ENCODE results near the gene ARVCF.
A peak's percentile ranks its signal among the peaks of the same experiment; 100 is the strongest.

ARVCF gene

DNA sequence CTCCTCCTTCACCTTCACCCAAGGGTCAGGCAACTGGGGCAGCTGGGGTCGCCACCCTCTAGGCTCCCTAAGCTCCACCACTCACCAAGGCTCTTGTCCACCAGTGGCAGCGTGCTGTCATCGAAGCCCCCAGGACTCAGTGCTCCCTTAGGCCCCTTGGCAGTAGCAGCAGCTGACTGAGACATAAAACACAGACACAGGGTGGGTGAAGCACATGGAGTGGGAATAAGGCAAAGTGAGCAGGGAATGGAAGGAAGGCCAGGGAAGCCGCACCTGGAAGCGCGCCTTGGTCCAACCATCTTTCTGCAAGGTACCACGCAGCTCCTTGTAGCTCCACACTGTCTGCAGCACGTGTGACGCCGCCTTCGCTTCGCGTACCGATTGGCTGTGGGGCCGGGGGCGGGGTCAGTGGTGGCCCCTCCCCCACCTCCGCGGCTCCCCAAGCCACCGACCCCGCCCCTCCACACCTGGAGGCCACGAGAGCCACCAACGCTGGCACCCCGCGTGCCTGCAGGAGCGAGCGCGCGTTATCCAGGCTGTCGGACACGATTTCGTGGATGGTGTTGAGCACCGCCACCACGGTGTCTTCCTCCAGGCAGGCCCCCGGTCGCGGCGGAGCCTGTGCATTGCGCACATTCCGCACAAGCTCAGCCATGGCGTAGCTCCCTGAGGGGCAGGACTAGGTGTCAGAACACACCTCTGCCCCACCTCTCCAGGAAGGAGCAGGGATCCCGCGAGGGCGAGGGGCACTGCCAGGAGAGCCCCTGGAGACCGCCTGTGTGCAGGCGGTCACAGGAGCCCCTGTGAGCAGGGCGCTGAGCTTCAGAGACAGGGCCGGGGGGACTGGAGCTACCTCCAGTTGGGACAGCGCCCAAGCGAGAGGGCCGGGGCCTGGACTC is 43.7 kb downstream of the ARVCF start:
- DNase-seq (ENCODE audit: low read depth): no peak

DNA sequence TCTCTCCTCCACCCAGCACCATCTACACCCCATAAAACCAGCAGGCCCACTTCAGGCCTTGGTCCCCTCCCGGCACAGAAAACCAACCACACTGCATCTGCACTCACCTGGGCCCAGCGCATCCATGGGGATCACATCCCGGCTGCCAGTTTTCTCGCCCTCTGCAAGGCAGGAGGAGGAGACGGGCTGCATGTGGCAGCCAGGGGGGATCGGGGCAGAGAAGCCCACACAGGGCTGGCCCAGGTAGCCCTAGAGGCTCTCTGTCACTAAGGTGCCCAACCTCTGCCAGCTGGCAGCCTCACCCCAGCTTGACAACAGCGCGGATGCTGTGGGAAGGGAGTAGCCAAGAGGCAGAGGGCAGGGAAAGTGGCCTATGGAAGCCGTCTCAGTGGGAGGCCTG is 44.4 kb downstream of the ARVCF start:
- DNase-seq (ENCODE audit: low read depth): no peak

DNA sequence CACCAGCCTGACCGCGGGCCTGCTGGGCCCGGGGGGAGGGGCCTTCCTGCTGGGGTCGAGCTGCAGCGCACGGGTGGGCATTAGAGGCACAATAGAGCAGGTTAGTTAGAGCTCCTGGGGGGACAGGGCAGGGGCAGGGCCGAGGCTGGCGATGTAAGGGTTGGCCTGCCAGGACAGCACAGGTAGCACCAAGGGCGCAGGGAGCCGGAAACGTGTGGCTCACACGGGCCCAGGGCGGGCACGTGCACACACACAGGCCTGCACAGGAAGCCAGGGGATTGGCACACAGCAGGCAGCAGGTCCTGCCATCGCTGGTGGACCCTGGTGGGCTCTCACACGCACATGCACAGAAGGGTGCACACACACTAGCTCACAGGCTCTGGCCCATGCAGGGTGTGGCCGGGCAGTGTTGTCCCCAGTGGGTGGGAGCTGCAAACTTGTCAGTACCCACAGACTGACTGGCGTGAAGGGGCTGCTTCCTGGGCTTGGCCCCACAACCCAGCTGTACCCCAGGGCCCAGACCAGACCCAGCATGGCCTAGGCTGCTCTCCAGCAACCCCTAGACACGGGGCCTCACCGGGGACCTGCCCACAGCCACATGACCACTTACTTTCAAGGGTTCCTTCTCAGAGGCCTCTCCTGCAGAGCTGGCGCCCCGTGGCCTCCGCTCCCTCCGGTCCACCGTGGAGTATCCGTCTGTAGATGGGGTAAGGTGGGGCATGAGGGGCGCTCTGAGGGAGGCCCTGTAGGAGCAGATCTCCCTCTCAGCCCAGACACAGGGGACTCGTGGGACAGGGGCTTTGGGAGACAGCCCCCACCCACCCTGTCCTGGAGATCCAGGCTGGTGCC is 45.1 kb downstream of the ARVCF start:
- no peak for DNase-seq (ENCODE audit: low read depth)

DNA sequence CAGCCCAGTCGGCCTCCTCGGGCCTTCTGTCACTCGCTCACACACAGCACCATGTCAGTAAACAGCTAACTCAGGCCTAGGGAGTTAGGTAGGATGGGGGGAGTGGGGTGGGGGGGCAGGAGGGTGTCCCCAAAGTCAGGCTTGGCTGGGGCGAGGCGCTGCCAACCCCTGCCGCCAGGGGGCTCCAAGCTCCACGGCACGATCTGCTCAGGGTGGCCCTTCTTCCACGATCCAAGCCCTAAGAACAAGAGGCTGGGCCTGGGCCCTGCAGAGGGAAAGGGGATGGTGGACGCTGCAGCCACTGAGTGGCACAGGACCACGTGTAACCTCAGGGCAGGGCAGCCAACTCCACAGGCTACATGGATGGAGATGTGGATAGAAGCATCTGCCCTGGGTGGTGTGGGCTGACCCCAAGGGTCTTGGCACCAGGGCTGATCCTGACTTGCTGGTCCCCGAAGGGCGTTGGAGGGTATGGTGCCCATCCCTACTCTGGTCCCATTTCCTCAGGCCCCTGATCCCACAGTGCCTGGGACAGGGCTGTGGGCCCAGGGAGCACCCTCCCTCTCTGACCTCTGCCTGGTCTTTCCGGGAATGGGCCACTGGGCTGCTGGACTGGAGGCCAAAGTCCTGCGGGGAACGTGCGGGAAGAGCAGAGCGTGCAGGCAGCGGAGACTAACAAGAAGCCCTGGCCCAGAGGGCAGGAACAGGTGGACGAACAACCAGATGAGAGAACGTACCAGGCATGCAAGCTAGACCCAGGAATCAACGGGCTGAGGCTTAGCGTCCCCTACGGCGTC is 45.9 kb downstream of the ARVCF start:
- DNase-seq (ENCODE audit: low read depth): peak; percentile 70

DNA sequence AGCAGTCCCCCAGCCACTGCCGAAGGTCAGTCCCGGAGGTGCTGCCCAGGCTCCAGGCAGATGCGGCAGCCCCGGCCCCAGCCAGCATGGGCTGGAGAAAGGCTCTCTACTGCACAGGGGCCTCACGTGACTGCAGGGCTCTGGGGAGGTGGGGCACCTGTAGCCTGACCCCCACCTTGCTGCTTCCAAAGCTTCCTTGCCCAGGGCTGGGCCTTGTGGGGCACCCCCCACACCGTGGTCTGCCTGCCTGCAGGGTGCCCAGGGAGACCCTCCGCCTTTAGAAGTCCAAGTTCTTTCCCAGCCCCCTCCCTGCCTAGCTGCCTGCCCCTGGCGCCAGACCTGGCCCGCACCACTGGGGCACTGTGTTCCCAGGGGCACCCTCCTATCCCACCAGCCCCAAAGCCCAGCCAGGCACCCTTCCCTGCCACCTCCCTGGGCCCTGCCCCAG is 46.6 kb downstream of the ARVCF start:
- DNase-seq (ENCODE audit: low read depth): no peak

DNA sequence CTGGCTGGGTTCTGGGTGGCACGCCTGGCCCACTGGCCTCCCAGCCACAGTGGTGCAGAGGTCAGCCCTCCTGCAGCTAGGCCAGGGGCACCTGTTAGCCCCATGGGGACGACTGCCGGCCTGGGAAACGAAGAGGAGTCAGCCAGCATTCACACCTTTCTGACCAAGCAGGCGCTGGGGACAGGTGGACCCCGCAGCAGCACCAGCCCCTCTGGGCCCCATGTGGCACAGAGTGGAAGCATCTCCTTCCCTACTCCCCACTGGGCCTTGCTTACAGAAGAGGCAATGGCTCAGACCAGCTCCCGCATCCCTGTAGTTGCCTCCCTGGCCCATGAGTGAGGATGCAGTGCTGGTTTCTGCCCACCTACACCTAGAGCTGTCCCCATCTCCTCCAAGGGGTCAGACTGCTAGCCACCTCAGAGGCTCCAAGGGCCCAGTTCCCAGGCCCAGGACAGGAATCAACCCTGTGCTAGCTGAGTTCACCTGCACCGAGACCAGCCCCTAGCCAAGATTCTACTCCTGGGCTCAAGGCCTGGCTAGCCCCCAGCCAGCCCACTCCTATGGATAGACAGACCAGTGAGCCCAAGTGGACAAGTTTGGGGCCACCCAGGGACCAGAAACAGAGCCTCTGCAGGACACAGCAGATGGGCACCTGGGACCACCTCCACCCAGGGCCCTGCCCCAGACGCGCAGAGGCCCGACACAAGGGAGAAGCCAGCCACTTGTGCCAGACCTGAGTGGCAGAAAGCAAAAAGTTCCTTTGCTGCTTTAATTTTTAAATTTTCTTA is 47.3 kb downstream of the ARVCF start:
- no peak for DNase-seq (ENCODE audit: low read depth)

DNA sequence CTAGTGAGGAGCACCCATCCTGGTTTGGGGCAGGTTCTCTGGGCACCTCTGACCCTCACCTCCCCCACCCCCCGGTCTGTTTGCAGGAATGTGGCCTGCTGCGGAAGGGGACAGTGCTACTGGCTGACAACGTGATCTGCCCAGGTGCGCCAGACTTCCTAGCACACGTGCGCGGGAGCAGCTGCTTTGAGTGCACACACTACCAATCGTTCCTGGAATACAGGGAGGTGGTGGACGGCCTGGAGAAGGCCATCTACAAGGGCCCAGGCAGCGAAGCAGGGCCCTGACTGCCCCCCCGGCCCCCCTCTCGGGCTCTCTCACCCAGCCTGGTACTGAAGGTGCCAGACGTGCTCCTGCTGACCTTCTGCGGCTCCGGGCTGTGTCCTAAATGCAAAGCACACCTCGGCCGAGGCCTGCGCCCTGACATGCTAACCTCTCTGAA is 48.2 kb downstream of the ARVCF start:
- no peak for DNase-seq (ENCODE audit: low read depth)

DNA sequence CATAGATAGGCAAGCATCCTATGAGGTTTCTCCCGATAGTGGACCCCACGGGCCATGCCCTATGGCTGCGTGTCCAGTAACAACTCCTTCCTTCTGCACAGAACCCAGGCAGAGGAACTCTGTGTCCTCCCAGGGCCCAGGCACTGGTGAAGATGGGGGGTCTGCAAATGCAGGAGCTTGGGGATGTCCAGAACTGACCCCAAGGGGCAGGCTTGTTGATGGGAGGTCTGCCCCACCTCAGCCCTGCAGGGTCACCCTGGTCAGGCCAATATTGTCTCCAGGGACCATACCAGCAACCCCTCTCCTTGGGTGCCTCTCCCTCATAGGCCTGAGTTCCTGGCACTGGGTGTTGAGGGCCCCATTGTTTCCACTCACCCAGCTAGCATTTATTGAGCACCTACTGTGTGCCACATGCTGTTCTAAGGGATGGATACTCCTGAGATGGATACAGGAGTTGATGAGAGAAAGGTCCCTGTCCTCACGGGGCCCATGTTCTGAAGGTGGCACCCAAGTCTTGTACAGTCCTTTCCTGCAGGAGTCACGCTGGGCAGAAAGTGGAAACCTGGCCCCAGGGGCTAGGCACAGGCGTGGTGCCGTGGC is 48.7 kb downstream of the ARVCF start:
- no peak for DNase-seq (ENCODE audit: low read depth)

DNA sequence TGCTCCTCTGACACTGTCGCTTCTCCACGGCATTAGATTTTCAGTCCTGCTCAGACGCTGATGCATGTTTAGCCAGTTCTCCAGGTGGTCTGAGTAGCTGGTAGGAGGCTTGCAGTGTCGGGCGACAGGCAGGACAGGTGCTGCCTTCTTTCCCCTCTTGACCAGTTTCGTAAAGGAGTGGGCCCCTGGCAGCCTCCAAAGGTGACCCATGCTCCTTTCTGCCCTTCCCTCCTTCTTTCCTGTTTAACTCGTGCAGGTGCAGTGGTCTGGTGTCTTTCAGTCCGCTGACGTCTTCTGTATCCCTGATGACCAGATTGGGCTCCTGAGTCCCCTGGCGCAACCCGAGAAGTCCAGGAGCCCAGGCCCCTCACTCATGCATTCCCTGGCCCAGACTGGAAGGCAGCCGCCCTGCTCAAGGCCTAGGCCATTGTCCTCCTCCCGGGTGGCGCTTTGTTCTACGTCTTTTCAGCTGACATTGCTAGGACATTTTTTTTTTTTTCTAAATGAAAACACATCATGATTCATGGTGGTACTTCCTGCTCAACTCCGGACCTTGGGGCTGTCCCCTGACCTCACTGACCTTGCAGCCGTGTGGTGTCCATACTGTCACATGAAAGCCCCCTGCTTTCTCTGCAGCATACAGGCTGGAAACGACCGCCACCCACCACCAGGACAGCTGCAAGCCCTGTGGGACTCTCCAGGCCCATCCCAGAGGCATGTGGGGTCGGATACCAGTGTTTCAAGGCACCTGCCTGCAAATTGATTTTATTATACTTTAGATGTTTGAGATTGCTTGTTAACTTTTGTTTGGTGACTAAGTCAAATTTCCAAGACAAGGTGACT is 49.5 kb downstream of the ARVCF start:
- no peak for DNase-seq (ENCODE audit: low read depth)

DNA sequence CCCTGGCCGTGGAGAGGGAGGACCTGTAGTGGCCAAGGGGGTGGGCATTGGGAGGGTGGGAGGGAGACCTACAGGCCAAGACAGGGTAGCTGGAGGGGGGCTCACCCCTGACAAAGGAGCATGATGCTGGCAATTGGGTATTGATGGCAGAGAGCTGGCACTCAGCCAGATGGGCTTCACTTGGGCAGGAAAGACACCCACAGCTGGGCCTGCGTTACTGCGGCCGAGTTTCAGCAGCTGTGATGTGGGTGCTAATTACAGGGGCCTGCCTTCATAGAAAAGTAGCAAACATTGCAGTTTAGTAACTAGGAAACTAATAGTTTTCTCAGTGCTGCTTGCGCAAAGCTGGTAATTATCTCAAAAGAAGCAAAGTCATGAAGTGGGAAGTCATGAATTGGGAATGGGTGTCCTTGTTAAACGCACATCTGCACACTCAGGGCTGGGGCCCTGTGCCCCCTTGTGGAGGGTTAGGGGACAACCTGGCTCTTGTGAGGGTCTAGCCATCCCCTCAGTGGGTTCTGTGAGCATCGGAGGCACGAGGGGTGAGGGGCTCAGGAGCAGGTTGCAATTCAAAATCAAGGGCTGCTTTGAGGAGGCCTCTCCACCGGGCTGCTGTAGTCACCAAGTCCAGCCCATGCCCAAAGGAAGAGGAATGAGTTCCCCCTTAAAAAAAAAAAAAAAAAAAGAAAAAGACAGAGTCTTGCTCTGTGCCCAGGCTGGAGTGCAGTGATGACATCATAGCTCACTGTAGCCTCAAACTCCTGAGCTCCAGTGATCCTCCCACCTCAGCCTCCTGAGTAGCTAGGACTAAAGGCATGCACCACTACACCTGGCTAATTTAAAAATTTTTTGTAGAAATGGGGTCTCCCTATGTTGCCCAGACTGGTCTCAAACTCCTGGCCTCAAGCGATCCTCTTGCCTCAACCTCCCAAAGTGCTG is 50.6 kb downstream of the ARVCF start:
- DNase-seq (ENCODE audit: low read depth): no peak

DNA sequence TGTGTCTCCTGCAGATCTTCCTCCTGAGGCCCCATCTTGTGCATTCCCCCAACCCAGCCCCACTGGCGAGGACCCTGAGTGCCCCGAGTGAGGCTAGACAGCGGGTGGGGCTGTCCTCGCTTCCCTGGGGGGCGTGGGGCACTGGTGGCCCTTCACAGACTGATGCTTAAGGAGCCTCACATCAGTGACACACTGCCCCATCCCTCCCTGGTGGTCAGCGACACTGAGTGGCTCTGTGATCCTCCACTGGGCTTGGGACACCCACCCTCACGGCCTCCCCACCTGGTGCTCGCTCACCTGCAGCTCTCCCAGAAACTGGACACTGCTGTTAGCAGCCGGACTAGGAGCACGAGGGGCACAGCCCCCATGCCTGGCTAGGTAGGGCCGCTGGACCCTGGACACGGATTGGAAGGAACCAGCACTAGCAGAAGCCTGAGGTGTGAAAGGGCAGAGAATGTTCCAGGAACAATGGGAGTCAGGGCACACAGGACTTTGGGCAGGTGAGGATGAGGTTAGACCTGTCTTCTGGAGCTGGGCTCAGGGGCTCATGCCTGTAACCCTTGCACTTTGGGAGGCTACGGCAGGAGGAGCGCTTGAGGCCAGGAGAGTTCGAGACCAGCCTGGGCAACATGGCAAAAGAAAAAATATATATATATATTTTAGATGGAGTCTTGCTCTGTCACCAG is 51.8 kb downstream of the ARVCF start:
- no peak for DNase-seq (ENCODE audit: low read depth)

DNA sequence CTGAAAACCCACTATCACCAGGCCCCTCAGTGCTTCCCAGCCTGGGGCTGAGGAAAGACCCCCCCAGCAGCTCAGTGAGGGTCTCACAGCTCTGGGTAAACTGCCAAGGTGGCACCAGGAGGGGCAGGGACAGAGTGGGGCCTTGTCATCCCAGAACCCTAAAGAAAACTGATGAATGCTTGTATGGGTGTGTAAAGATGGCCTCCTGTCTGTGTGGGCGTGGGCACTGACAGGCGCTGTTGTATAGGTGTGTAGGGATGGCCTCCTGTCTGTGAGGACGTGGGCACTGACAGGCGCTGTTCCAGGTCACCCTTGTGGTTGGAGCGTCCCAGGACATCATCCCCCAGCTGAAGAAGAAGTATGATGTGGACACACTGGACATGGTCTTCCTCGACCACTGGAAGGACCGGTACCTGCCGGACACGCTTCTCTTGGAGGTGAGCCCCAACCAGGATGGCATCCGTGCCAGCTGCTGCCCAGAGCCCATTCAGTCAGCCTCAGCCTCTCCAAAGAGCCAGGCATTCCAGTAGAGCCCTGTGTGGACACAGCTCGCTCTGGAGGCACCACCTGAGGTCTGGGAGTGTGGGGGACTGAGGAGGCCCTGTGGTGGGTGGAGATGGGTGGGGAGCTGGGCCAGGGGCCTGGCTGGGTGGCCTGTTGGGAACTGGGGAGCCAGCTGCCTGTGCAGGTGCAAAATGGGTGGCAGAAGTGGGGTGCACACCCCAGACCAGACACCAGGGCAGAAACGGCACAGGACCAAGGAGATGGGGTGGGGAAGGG is 52.6 kb downstream of the ARVCF start:
- no peak for DNase-seq (ENCODE audit: low read depth)

DNA sequence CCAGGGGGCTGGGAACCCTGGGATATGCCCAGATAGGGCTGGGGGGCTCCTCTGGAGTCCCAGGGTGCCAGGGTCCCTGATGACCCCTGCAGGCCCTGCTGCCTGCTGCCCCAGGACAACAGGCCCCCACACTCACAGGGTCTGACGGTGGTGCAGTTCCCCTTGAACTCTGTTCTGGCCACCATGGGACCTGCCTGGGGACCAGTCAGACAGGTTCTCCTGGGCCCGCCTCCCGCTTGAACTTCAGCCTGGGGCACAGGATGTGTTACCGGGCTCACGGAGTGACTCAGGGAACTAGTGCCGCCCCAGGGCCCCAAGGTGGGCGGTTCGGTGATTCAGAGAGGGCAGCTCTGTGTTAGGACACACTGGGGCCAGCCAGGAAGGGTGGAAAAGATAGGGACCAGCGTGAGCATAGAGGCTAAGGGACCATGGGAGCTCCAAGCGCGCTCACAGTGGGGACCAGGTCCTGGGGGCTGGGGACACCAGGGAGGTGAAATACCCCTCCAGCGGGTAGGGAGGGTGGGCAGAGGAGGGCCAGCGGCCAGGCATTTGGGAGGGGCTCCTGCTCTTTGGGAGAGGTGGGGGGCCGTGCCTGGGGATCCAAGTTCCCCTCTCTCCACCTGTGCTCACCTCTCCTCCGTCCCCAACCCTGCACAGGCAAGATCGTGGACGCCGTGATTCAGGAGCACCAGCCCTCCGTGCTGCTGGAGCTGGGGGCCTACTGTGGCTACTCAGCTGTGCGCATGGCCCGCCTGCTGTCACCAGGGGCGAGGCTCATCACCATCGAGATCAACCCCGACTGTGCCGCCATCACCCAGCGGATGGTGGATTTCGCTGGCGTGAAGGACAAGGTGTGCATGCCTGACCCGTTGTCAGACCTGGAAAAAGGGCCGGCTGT is 53.5 kb downstream of the ARVCF start:
- DNase-seq (ENCODE audit: low read depth): no peak

DNA sequence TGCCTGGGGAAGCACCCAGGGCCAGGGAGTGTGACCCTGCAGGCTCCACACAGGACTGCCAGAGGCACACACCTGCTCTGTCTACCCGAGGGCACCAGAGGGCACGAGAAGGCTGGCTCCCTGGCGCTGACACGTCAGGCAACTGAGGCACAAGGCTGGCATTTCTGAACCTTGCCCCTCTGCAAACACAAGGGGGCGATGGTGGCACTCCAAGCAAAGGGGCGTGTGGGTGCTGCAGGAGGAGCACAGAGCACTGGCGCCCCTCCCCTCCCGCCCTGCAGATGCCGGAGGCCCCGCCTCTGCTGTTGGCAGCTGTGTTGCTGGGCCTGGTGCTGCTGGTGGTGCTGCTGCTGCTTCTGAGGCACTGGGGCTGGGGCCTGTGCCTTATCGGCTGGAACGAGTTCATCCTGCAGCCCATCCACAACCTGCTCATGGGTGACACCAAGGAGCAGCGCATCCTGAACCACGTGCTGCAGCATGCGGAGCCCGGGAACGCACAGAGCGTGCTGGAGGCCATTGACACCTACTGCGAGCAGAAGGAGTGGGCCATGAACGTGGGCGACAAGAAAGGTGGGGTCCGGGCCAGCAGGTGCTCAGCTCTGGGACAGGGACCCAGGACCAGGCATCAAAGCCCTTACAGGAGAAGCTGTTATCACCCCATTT is 54.2 kb downstream of the ARVCF start:
- DNase-seq (ENCODE audit: low read depth): peak; percentile 50

DNA sequence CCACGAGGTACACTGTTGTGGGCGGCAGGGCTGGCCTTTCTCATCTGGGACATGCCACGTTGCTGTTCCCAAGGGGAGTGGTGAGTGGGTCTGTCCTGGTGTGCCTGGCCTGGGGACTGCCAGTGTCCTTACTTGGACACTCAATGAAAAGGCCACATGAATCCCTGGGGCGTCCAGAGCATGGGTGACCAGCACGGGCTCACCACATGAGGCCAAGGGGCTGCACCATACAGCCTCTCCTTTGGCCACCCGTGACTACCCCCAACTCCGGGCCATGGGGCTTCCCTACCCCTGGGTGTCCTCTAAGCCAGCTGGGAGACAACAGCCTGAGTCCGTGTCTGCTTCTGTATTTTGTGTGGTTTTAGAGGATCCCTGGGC is 54.8 kb downstream of the ARVCF start:
- DNase-seq (ENCODE audit: low read depth): no peak

DNA sequence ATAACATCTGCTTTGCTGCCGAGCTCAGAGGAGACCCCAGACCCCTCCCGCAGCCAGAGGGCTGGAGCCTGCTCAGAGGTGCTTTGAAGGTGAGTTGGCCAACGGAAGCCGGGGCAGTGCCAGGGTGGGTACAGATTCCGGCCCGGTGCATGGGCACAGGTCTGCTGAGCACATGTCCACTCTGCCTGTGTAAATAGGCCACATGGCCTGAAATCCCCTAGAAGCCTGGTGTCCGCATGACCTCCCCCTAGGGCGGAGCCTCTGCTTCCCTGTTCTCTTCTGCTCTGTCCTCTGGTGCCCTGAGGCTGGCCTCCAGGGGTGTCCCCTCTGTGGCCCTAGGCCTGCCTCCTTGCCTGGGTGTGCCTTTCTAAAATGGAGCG is 55.4 kb downstream of the ARVCF start:
- DNase-seq (ENCODE audit: low read depth): no peak

Data from activated T-cell treated with anti-CD3 and anti-CD28 coated beads for 24 hours (primary cell).